Stimulated activated CD4-positive, alpha-beta T cell treated with anti-CD3 and anti-CD28 coated beads, Interleukin-12 subunit alpha, Interleukin-12 subunit beta, amount 100 ng/mL, for 24 hours (primary cell): Measurements from ENCODE around the gene TRIM2.

Experiments used
- DNase-seq, 2 experiments: peaks; one replicate each; pipeline ENCODE4 v3.0.0-alpha.2; 2020; ENCODE audit warnings: low read depth in 2 of 2

Gene TRIM2

GRCh38 chr4:153332936-153333335 lies 128.7 kb downstream of the TRIM2 start:
- no peak for DNase-seq

GRCh38 chr4:153333874-153334273 lies 129.6 kb downstream of the TRIM2 start:
- DNase-seq = no peak

- no peak for DNase-seq
Observed at GRCh38 chr4:153335665-153336064, 131.4 kb downstream of the TRIM2 start.

DNA sequence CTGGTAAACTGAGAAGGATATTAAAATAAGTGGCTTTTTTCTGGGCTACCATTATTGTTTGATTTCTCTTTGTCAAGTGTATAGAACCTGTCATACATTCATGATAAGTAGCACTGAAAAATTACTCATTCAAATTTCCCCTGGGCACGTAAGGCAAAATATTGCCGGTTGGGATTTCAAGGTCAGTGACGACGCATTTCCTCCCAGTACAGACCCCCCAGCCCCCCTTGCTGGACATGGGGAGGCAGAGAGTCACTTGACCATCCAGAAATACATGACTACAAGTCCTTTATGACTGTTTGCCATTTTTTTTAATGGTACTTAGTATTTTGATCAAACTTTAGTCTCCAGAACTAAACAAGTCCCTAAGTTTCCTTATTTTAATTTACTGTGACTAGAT lies 133.4 kb downstream of the TRIM2 start:
- DNase-seq = no peak

- no peak for DNase-seq
Observed at GRCh38 chr4:153341575-153342090, 137.4 kb downstream of the TRIM2 start.

GRCh38 chr4:153342751-153343552 lies 138.7 kb downstream of the TRIM2 start:
- DNase-seq = no peak

DNA sequence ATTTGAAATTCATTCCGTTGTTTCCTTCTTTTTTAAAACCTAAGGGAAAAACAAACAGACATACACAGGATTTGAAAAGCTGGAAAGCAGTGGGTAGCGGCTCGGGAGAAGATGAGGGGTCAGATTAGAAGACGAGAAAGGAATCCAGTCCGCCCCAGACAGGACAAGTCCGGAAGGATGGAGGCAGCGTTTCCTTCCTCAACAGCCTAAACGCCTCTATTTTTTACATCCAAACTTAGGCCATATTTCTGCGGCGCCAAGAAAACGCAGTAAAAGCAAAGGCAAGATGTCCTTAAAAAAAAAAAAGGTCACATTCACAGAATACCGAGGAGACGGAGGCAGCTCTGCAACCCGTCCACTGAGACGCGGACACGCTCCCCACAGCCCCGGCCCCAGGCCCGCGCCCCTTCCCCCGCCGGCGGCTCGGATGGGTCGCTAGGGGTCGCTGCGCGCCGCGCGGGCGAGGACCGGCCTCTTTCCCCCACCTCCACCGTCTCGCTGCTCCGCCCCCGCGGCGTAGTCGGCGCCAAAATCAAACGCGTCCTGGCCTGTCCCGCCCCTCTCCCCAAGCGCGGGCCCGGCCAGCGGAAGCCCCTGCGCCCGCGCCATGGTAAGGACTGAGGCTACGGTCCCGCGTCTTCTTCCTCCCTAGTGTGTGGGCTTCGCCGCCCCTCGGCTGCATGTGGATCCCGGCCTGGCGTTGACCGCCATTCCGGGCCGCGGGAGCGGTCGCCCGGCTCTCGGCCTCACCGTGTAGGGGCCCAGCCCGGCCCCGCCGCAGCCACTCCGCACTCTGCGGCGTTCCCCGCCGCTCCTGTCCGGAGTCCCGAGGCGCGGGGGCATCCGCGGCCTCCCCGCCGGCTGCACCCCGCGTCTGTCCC lies 140.1 kb downstream of the TRIM2 start, which contains the start of gene MND1:
Gene MND1 (plus strand): TSS at position 558 of the 881 bp plus-strand sequence. CDS start 50 bp downstream, at position 608.
- DNase-seq = peak; percentile 81 to 93

- DNase-seq = peak; percentile 28 to 61
Observed at GRCh38 chr4:153345012-153345981, 141.1 kb downstream of the TRIM2 start.

GRCh38 chr4:153346031-153346430 lies 141.8 kb downstream of the TRIM2 start:
- no peak for DNase-seq

DNA sequence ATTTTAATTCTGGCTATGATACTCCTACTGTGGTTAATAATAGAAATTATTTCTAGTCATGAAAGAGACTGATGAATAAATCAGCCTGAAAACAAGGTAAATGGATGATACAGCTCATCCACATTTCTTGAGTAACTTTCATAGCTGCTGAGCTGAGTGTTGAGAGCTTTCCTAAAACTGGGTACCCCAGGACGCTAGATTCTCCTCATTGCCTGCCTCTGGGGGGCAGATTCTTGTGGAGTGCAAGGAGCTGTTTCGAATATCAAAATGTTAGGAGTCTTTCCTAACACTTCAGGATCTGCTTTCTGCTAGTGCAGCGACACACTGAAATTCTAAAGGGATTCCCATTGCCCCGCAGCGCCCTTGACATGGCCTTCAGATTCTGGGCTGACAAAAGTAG lies 142.3 kb downstream of the TRIM2 start:
- no peak for DNase-seq

DNA sequence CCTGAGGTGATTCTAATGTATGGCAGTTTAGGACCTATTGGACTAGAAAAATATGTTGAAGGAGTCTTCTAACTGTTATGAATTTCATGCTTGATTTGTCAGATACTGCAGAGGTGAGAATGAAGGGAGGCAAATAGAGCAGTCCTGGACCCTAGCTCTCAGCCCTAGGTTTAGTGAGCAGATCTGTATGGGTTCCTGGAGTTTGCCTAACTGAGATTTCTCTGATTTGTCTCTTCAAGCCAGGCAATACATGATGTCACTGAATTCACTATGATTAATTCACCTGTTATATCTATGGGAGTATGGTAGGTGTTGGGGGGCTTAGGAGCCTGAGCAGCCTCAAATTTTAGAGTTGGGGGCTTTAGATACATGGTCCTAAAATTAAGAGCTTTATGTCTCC lies 142.9 kb downstream of the TRIM2 start:
- no peak for DNase-seq

- DNase-seq = no peak
Observed at GRCh38 chr4:153348006-153348405, 143.8 kb downstream of the TRIM2 start.

DNA sequence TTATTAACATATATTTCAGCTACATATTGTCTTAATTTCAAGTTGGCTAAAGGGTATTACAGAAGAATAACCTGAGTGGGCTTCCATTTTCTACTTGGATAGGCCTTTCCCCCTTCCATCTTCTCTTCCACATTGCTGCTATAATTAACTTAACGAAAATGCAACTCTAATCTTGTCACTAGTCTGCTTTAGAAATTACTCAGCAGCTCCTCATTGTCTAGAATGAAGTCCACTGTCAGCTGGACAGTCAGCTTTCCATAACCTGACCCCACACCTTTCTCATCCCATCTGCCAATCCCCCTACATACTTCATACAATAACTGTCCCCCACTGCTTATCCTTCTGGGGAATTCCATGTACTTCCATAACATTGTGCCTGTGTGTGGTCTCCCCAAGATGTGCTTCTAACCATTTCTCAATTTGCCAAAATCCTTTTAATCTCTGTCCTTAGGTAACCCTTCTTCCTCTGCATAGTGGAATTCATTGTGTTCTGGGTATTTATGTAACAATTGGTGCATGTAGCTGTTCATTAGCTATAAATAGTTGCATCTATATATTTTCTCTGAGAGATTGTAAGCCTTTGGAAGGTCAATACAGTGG lies 145.1 kb downstream of the TRIM2 start:
- DNase-seq = no peak

- no peak for DNase-seq
Observed at GRCh38 chr4:153362184-153362583, 157.9 kb downstream of the TRIM2 start.

DNA sequence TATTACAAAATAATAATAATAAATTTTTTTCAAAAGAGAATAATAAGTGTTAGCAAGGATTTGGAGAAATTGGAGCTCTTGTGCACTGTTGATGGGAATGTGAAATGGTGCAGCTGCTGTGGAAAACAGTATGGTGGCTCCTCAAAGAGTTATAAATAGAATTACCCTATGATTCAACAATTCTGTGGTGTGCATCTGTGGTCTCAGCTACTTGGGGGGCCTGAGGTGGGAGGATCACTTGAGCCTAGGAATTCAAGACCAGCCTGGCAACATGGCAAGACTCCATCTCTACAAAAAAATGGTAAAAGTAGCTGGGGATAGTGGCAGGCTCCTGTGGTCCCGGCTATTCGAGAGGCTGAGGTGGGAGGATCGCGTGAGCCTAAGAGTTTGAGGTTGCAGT lies 159.8 kb downstream of the TRIM2 start:
- DNase-seq = no peak

GRCh38 chr4:153365003-153365402 lies 160.8 kb downstream of the TRIM2 start:
- DNase-seq = no peak

GRCh38 chr4:153366486-153366885 lies 162.2 kb downstream of the TRIM2 start:
- DNase-seq = no peak

DNA sequence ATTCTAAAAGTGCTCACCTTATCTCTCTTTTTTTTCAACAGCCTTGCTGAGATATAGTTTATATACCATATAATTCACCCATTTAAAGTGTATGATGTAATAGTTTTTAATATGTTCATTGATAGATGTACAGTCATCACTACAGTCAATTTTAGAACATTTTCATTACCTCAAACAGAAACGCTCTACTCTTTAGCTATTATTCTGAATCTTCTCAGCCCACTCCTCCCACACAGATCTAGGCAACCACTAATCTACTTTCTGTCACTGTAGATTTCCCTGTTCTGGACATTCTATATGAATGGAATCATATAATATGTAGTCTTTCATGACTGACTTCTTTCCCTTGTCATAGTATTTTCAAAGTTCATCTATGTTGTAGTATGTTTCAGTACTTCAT lies 162.8 kb downstream of the TRIM2 start:
- DNase-seq = no peak

- no peak for DNase-seq
Observed at GRCh38 chr4:153369021-153369420, 164.8 kb downstream of the TRIM2 start.

GRCh38 chr4:153371701-153372234 lies 167.5 kb downstream of the TRIM2 start:
- no peak for DNase-seq
